ELR (cell line): ENCODE results near the gene TBX1.
A peak's percentile ranks its signal among the peaks of the same experiment; 100 is the strongest.
"Not testable (repeated sequence)": the region's sequence is repeated elsewhere in the genome, so short reads cannot be mapped to it uniquely, and the experiment has no call there.

Experiments
- DNase-seq: peaks from one replicate; pipeline ENCODE4 v3.0.0-alpha.2; 2015; ENCODE audit warnings: low read depth

The TBX1 gene

GRCh38 chr22:19784384-19785175 is 24.0 kb downstream of the TBX1 start:
- no peak for DNase-seq

- DNase-seq, result no peak
These were observed 25.1 kb downstream of the TBX1 start for GRCh38 chr22:19785461-19786263.

GRCh38 chr22:19786264-19786585 is 25.6 kb downstream of the TBX1 start:
- DNase-seq, result no peak

- DNase-seq, result no peak
These were observed 26.6 kb downstream of the TBX1 start for GRCh38 chr22:19786959-19787848.

- DNase-seq, result no peak
These were observed 27.2 kb downstream of the TBX1 start for GRCh38 chr22:19787849-19788141.

- DNase-seq, result no peak
These were observed 28.2 kb downstream of the TBX1 start for GRCh38 chr22:19788661-19789225.

GRCh38 chr22:19789406-19789805 is 28.8 kb downstream of the TBX1 start:
- DNase-seq, result no peak

GRCh38 chr22:19789828-19790227 is 29.2 kb downstream of the TBX1 start:
- DNase-seq, result no peak

GRCh38 chr22:19791243-19791642 is 30.7 kb downstream of the TBX1 start:
- DNase-seq, result no peak

GRCh38 chr22:19791894-19792293 is 31.3 kb downstream of the TBX1 start:
- no peak for DNase-seq

GRCh38 chr22:19792383-19792896 is 31.9 kb downstream of the TBX1 start:
- not testable (repeated sequence) for DNase-seq

GRCh38 chr22:19793161-19793560 is 32.6 kb downstream of the TBX1 start:
- no peak for DNase-seq

GRCh38 chr22:19793661-19794310 is 33.2 kb downstream of the TBX1 start:
- DNase-seq, result no peak

GRCh38 chr22:19795617-19796008 is 35.0 kb downstream of the TBX1 start:
- no peak for DNase-seq

GRCh38 chr22:19796160-19796559 is 35.6 kb downstream of the TBX1 start:
- no peak for DNase-seq

GRCh38 chr22:19797086-19798002 is 36.8 kb downstream of the TBX1 start:
- DNase-seq, result no peak

- DNase-seq, result no peak
These were observed 37.6 kb downstream of the TBX1 start for GRCh38 chr22:19798003-19798665.

- peak; percentile 10 for DNase-seq
These were observed 38.3 kb downstream of the TBX1 start for GRCh38 chr22:19798891-19799293.

GRCh38 chr22:19799322-19800190 is 39.0 kb downstream of the TBX1 start:
- peak; percentile 98 for DNase-seq
